RWPE2 (cell line): ENCODE measurements around the gene NEURL3.

Experiments
- ATAC-seq: fragments of 200-7000 bp; cut with Tn5 transposase; 3 replicates; pipeline ENCODE4 v1.9.1; 2021; ENCODE audit warnings: low read depth
- DNase-seq: peaks from one replicate; pipeline ENCODE4 v3.0.0-alpha.2; 2020; ENCODE audit warnings: low spot score
- H3K27ac ChIP-seq: fragments of 450-650 bp; 2 replicates; pipeline ENCODE4 v1.5.1; 2017; ENCODE audit warnings: mild to moderate bottlenecking; ENCODE audit not compliant: poor library complexity, severe bottlenecking
- H3K27me3 ChIP-seq: fragments of 250-450 bp; sonication (Bioruptor Pico); 2 replicates; pipeline ENCODE4 v1.5.1; 2021; ENCODE audit warnings: mild to moderate bottlenecking, moderate library complexity; ENCODE audit not compliant: insufficient read depth, poor library complexity, severe bottlenecking
- H3K36me3 ChIP-seq: fragments of 250-450 bp; sonication (Bioruptor Pico); 2 replicates; pipeline ENCODE4 v1.5.1; 2020; ENCODE audit warnings: low read depth, mild to moderate bottlenecking, moderate library complexity
- H3K4me1 ChIP-seq: fragments of 250-450 bp; sonication (Bioruptor Pico); 2 replicates; pipeline ENCODE4 v1.5.1; 2021; ENCODE audit warnings: mild to moderate bottlenecking, moderate library complexity; ENCODE audit not compliant: insufficient read depth, poor library complexity, severe bottlenecking
- H3K4me3 ChIP-seq: fragments of 250-450 bp; sonication (Bioruptor Pico); 2 replicates; pipeline ENCODE4 v1.5.1; 2021; ENCODE audit warnings: mild to moderate bottlenecking, moderate library complexity; ENCODE audit not compliant: severe bottlenecking
- H3K9me3 ChIP-seq: fragments of 250-450 bp; sonication (Bioruptor Pico); 2 replicates; pipeline ENCODE4 v1.5.1; 2021; ENCODE audit warnings: mild to moderate bottlenecking, moderate library complexity; ENCODE audit not compliant: severe bottlenecking
- TF ChIP-seq, protein P1 (sequence below): fragments of 450-650 bp; IDR thresholded peaks from one replicate; pipeline ENCODE4 v1.5.1; 2017; ENCODE audit warnings: mild to moderate bottlenecking, moderate library complexity; ENCODE audit not compliant: poor library complexity, severe bottlenecking

Gene NEURL3

DNA sequence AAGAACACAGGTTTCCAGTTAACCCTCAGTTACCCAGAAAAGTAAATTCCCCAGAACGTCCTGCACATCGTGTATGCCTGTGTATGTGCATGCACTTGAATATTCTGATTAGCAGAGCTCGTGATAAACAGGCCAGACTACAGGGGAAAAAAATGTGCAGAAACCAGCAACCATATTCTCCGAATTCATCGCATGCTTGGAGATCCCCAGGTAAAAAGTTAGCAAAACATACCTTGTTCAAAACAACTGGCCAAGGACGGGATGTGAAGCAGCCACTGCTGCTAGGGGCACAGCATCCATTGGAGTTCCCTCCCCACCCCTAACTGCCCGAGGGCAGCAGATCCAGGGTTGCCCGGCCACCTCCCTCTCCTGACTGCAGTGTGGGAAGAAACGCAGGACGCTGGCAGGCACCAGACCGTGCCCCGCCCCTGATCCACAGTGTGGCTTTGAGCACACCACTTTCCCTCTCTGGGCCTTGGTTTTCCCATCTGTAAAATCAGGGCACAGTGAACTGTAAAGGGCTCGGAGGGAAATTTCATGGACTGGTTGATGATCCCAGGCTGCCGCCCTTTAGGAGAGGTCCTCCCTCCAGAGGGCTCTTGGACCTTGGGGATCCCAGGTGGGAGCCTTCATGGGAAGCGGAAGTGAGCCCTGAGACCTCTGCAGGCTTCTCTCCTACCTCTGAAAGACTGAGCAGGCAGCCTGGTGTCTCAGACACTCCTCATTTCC is 19.5 kb upstream of the NEURL3 start:
- no peak for ATAC-seq
- Histone ChIP-seq H3K36me3 (no peaks in the 10 kb centered on the region), H3K27me3 (no peaks in the 10 kb centered on the region), H3K4me1 (no peaks in the 10 kb centered on the region), H3K4me3 (no peak overlapping the region), H3K9me3 (no peaks in the 10 kb centered on the region), H3K27ac (no peak overlapping the region)
- DNase-seq, result no peak
- TF ChIP-seq, protein P1, sequence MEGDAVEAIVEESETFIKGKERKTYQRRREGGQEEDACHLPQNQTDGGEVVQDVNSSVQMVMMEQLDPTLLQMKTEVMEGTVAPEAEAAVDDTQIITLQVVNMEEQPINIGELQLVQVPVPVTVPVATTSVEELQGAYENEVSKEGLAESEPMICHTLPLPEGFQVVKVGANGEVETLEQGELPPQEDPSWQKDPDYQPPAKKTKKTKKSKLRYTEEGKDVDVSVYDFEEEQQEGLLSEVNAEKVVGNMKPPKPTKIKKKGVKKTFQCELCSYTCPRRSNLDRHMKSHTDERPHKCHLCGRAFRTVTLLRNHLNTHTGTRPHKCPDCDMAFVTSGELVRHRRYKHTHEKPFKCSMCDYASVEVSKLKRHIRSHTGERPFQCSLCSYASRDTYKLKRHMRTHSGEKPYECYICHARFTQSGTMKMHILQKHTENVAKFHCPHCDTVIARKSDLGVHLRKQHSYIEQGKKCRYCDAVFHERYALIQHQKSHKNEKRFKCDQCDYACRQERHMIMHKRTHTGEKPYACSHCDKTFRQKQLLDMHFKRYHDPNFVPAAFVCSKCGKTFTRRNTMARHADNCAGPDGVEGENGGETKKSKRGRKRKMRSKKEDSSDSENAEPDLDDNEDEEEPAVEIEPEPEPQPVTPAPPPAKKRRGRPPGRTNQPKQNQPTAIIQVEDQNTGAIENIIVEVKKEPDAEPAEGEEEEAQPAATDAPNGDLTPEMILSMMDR, result no peak

DNA sequence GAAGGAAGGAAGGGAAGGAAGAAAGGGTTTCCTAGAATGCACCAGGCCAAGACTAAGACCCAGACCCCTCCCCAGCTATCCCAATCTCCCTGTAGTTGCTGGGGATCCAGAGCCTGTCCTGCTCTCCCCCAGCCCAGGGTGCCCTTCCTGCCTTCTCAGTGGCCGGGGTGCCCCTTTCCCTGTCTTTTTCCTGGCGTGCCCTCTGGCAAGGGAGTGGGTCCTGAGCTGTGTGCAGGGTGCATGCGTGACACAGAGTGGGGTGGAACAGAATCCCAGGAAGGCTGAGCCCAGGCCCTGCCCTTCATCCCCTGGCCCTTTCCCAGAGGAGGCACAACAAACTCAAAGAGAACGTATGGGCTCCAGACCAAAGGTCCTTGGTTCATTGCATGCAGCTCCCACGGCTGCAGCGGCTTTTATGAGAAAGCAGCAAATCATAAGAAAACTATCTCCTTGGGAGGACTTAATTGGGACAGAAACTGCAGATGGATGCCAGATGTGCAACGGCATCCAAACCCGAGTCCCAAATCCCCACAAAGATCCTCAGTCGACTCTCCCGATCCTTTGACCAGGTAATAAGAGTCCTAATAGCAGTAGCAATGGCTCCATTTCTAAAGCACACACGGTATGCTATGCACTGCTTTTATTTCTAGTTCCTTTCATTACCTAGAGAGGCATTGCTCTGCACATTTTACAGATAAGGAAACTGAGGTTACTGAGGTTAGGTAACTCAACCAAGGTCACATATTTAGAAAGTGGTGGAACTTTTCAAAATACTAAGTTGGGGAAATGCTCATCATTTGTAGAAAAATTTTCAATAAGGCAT is 18.7 kb upstream of the NEURL3 start:
- H3K27me3 ChIP-seq, result no peaks in the 10 kb centered on the region
- DNase-seq (no peak), ATAC-seq (no peak)
- no peak overlapping the region for H3K4me3 ChIP-seq
- no peaks in the 10 kb centered on the region for H3K4me1 ChIP-seq
- H3K27ac ChIP-seq, result no peak overlapping the region
- TF ChIP-seq, protein P1, result no peak
- H3K9me3 ChIP-seq, result no peaks in the 10 kb centered on the region
- H3K36me3 ChIP-seq, result no peaks in the 10 kb centered on the region

DNA sequence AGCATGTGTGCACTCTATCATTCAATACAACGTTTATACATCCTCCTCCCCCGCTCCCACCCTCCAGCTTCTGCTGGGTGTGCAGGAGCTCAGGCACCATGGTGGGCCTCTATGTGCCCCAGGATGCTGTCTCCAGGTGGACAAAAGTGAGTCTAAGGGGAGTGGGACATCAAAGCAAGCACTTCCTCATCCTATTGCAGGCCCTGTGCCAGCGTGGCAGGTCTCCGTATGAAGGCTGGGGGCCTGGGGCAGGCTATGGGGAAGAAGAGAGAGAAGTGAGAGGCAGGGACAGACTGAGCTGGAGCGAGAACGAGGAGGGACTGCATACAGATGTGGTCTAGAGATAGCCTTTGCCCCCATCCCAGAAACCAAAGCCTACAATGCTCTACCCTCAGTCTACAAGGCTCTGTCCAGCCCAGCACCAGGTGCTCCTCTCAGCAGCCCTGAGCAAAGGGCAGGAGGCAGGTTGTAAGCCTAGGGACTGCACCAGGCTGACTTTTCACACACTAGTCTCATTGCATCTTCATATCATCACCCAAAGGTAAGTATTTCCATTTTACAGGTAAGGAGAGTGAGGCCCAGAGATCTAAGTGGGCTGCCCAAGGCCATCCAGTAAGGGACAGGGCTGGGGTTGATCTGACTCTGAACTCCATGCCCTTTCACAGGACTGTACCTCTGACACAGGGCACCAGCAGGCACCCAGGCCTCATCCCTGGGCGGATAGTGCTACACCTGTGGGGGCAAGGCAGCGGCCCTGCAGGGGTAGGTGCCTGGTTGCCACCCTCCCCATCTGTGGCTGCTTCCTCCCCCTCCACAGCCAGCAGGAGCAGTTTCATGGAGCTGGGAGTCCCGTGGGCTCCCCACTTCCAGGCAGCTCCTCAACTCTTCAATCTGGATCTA is 17.4 kb upstream of the NEURL3 start:
- DNase-seq, result no peak
- H3K9me3 ChIP-seq, result no peaks in the 10 kb centered on the region
- no peak overlapping the region for H3K27ac ChIP-seq
- no peak overlapping the region for H3K4me3 ChIP-seq
- no peaks in the 10 kb centered on the region for H3K4me1 ChIP-seq
- H3K27me3 ChIP-seq, result no peaks in the 10 kb centered on the region
- no peaks in the 10 kb centered on the region for H3K36me3 ChIP-seq
- ATAC-seq, result no peak
- TF ChIP-seq, protein P1, result no peak

DNA sequence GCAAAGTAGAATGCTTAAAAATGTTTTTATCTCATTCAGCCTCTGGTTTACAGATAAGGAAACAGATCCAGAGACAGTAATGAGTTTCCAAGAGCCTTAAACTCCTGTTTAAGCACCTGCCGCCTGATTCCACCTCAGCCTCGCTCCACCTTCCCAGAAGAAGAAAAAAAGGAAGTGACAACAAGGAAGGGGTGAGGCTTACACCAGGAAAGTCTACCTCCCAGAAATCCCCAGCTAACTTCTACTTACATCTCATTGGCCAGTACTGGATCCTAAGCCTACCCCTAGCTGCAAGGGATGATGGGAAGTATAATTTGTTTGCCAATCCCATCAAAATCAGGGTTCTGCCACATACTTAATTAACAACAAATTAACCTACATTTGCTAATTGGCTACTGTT is 16.1 kb upstream of the NEURL3 start:
- H3K27me3 ChIP-seq, result no peaks in the 10 kb centered on the region
- DNase-seq (no peak), ATAC-seq (no peak)
- peaks cover 3% of the 10 kb centered on the region for H3K9me3 ChIP-seq
- TF ChIP-seq, protein P1, result no peak
- H3K27ac ChIP-seq, result no peak overlapping the region
- H3K4me1 ChIP-seq, result no peaks in the 10 kb centered on the region
- no peaks in the 10 kb centered on the region for H3K36me3 ChIP-seq
- no peak overlapping the region for H3K4me3 ChIP-seq
